Hepatocyte (in vitro differentiated cells): Measurements from ENCODE around the gene CDK3.

Experiments
- EZH2 ChIP-seq: fragments of 200-600 bp; sonication (generic); IDR thresholded peaks from 2 replicates; pipeline ENCODE4 v1.6.1; 2016; ENCODE audit warnings: antibody characterized with exemption, mild to moderate bottlenecking, borderline replicate concordance
- EZH2phosphoT487 ChIP-seq: fragments of 200-600 bp; sonication (generic); IDR thresholded peaks from one replicate; pipeline ENCODE4 v1.6.1; 2018; ENCODE audit warnings: antibody characterized with exemption, mild to moderate bottlenecking, low read depth, moderate library complexity; ENCODE audit not compliant: unreplicated experiment, severe bottlenecking
- TF ChIP-seq, protein P1 (sequence below): fragments of 200-600 bp; sonication (generic); IDR thresholded peaks from 2 replicates; pipeline ENCODE4 v1.5.1; 2016; ENCODE audit warnings: antibody characterized with exemption, mild to moderate bottlenecking; ENCODE audit not compliant: poor library complexity

DNA sequence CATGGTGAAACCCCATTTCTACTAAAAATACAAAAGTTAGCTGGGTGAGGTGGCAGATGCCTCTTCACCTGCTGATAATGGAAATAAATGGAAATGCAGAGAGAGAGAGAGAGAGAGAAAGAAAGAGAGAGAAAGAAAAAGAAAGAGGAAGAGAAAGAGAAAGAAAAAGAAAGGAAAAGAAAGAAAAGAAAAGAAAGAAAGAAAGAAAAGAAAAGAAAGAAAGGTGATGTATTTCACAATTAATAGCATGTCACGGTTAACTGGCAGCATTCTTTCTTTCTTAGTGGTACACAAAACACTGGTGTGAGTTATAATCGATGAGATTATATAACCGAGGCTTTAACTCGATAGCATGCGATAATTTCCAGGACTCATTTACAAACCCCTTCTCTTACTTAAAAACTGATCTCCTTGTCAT lies 24.9 kb upstream of the CDK3 start:
- TF ChIP-seq, protein P1, sequence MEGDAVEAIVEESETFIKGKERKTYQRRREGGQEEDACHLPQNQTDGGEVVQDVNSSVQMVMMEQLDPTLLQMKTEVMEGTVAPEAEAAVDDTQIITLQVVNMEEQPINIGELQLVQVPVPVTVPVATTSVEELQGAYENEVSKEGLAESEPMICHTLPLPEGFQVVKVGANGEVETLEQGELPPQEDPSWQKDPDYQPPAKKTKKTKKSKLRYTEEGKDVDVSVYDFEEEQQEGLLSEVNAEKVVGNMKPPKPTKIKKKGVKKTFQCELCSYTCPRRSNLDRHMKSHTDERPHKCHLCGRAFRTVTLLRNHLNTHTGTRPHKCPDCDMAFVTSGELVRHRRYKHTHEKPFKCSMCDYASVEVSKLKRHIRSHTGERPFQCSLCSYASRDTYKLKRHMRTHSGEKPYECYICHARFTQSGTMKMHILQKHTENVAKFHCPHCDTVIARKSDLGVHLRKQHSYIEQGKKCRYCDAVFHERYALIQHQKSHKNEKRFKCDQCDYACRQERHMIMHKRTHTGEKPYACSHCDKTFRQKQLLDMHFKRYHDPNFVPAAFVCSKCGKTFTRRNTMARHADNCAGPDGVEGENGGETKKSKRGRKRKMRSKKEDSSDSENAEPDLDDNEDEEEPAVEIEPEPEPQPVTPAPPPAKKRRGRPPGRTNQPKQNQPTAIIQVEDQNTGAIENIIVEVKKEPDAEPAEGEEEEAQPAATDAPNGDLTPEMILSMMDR = no peak
- TF ChIP-seq EZH2phosphoT487 (no peak), EZH2 (no peak)
